ENCODE results near the gene MYO1A. TPM values are rescaled to one million over a fixed set of nuclear protein-coding genes. Genes with fewer than 3 reads are reported as not detected.

MYO1A gene
- total and polyA plus RNA-seq, 2 donors from 2014 or later: 0.25 to 0.77 TPM

DNA sequence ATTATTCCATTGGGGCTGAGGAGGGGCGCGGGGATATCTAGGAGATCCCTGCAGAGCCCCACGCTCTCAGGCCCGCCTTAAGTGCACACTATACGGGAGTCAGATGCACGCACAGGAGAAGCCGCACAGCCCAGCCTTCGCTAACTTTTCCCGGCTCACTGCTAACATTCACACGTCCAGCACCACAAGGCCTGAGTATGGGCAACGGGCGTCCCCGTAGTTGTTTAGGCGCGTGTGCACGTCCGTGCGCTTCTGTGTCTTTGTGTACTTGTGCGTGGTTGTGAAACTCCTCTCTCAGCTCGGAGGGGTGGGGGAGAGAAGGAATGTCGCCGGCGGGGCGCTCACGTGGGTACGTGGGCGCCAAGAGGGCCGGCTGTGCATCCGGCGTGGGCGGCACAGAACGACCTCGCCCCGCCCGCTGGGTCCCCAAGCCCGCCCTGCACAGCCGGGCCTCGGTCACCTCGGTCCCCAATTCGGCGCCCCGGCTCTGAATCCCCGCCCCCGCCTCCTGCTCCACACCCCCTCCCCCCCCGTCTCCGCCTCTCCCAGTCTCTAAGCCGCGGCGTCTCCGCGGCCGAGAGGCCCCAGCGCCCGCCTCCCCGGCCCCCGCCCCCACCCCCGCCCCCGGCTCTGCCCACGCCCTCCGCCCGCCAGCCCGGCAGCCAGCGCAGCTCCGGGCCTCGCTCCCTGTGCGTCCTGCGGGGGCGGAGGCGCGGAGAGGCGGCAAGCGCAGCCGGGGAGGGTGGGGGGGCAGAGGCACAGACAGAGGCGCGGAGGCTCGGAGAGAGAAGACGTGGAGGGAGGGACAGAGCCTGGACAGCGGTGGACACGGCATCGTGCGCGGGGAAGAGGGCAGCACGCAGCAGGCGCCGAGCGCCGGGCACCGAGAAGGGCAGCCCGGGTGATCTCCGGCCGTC is 38.7 kb upstream of the MYO1A start, which contains the start of gene NAB2:
NAB2 (plus strand) TSS at position 761 of the 917 bp plus-strand sequence. CDS start 158 bp downstream, outside the sequence.
- no peaks in the 10 kb centered on the region for H3K27me3 ChIP-seq (ENCODE audit: control insufficient read depth, insufficient read depth, low read length)
- peak within 1 kb of the TSS; percentile 54 to 95 (median 68) for H3K9ac ChIP-seq (ENCODE audit: low read length in 3 of 3)
- H3K4me1 ChIP-seq (ENCODE audit: control insufficient read depth in 2 of 3, insufficient read depth in 2 of 3, low read depth in 1 of 3, low read length in 3 of 3): peaks cover 5 to 18% (median 15%) of the 10 kb centered on the region in 3 donors
- H3K9me3 ChIP-seq (ENCODE audit: control insufficient read depth in 2 of 3, insufficient read depth in 1 of 3, low read length in 3 of 3): no peaks in the 10 kb centered on the region
- FAIRE-seq (no peak), DNase-seq (peak; percentile 97 to 99 (median 98))
- H3K36me3 ChIP-seq (ENCODE audit: control insufficient read depth in 2 of 3, insufficient read depth in 3 of 3, low read length in 3 of 3): peaks cover 4 to 21% (median 5%) of the 10 kb centered on the region in 3 donors
- intact Hi-C loops (cut with DNase I): no loop called here
- H3K27ac ChIP-seq (ENCODE audit: low read depth in 2 of 2, low read length in 2 of 2): peak within 1 kb of the TSS; percentile 99 to 100
- H3K4me3 ChIP-seq (ENCODE audit: low read length in 3 of 3): peak within 1 kb of the TSS; percentile 78 to 84 (median 83)
- no peak for TF ChIP-seq CTCF (IDR thresholded peaks at IDR 0.05; ENCODE audit: borderline replicate concordance, extremely low read depth, insufficient read depth)

DNA sequence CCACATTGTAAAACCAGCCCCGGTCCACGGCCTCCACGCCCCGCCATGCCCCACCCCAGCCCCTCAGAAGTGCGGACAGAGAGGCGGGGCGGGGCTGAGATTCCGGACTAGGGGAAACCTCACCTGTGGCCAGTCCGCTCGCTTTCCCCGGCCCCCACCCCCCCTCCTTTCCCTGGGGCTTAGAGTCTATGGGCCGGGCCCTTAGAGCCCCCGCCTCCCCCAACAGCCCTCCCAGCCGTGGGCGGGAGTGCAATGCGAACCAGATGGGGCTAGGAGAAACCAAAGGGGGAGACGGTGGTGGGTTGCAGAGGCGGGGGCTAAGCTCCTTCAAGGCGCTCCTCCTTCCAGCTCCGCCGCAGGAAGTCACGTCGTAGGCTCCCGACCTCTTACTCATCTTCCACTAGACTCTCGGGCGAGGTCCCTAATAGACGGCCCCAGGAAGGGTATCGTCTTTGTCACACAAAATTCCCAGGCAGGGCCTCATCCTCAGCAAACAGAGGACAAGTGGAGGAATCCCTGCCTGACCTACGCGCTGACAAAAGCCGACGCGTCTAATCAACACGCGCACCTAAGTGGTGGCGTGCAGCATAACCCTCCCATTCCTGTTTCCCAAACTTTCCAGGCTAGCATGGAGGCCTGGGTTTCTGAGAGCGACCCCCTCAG is 37.9 kb upstream of the MYO1A start:
- FAIRE-seq (no peak), DNase-seq (peak; percentile 94 to 99 (median 97))
- no peak for TF ChIP-seq CTCF (IDR thresholded peaks at IDR 0.05; ENCODE audit: borderline replicate concordance, extremely low read depth, insufficient read depth)
- peaks cover 4 to 19% (median 5%) of the 10 kb centered on the region in 3 donors for H3K36me3 ChIP-seq (ENCODE audit: control insufficient read depth in 2 of 3, insufficient read depth in 3 of 3, low read length in 3 of 3)
- H3K27me3 ChIP-seq (ENCODE audit: control insufficient read depth, insufficient read depth, low read length): no peaks in the 10 kb centered on the region
- peaks cover 5 to 18% (median 15%) of the 10 kb centered on the region in 3 donors for H3K4me1 ChIP-seq (ENCODE audit: control insufficient read depth in 2 of 3, insufficient read depth in 2 of 3, low read depth in 1 of 3, low read length in 3 of 3)
- H3K9me3 ChIP-seq (ENCODE audit: control insufficient read depth in 2 of 3, insufficient read depth in 1 of 3, low read length in 3 of 3): no peaks in the 10 kb centered on the region
- peak overlapping the region; percentile 65 to 78 (median 78) for H3K4me3 ChIP-seq (ENCODE audit: low read length in 3 of 3)
- intact Hi-C loops (cut with DNase I): no loop called here
- peak overlapping the region; percentile 99 to 100 for H3K27ac ChIP-seq (ENCODE audit: low read depth in 2 of 2, low read length in 2 of 2)
- peak overlapping the region; percentile 51 to 95 (median 68) for H3K9ac ChIP-seq (ENCODE audit: low read length in 3 of 3)

DNA sequence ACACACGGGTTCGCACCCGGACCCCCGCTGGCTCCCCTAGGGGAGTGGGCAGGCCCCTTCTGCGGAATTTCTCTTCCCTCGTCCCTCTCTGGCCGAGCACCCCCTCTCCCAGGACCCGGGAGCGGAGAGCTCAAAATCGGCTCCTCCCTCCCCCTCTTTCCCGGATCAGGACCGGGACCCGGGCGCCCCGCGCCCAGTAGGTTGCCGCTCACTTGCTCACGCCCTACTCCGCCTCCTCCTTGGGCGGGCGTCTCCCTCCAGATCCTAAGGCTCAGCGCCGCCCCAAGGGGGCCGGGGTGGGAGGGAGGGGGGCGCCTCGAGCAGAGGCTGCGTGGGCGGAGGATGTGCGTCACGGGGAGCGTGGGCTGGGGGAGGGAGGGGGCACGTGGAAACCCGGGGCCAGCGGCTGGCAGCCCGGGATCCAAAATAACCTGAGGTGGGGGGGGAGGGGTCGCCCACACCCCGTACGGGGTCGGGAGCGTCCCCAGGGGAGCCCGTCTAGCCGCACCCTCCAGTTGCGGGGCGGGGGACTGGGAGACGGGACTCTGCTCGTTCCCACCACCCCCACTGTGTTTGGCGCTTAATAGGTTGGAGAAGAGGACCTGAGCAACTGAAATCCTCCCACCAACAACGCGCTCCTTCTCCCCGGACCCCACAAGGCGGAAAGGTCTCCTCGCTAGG is 37.2 kb upstream of the MYO1A start:
- Histone ChIP-seq H3K9me3 (ENCODE audit: control insufficient read depth in 2 of 3, insufficient read depth in 1 of 3, low read length in 3 of 3) (no peaks in the 10 kb centered on the region), H3K36me3 (ENCODE audit: control insufficient read depth in 2 of 3, insufficient read depth in 3 of 3, low read length in 3 of 3) (peaks cover under 1 to 12% (median 4%) of the 10 kb centered on the region in 3 donors), H3K27ac (ENCODE audit: low read depth in 2 of 2, low read length in 2 of 2) (peak overlapping the region; percentile 99 to 100), H3K4me1 (ENCODE audit: control insufficient read depth in 2 of 3, insufficient read depth in 2 of 3, low read depth in 1 of 3, low read length in 3 of 3) (peaks cover 5 to 16% (median 15%) of the 10 kb centered on the region in 3 donors), H3K9ac (ENCODE audit: low read length in 3 of 3) (peak overlapping the region; percentile 51 to 95 (median 91)), H3K27me3 (ENCODE audit: control insufficient read depth, insufficient read depth, low read length) (no peaks in the 10 kb centered on the region), H3K4me3 (ENCODE audit: low read length in 3 of 3) (peak overlapping the region; percentile 65 to 93 (median 74))
- no peak for TF ChIP-seq CTCF (IDR thresholded peaks at IDR 0.05; ENCODE audit: borderline replicate concordance, extremely low read depth, insufficient read depth)
- intact Hi-C loops (cut with DNase I): no loop called here
- peak; percentile 82 to 99 (median 92) for DNase-seq
- no peak for FAIRE-seq

Data from kidney (tissue), 14 donors.